Activated T-cell treated with anti-CD3 and anti-CD28 coated beads, Interleukin-2, amount 50 U/mL, for 24 hours (primary cell): ENCODE measurements around the gene IL5RA.

Experiments
- DNase-seq: peaks from one replicate; pipeline ENCODE4 v3.0.0-alpha.2; 2020
- H3K27ac Mint-ChIP-seq: 2 replicates; pipeline ENCODE4 v1.8.0; 2020; ENCODE audit warnings: mild to moderate bottlenecking, mixed read lengths
- H3K27me3 Mint-ChIP-seq: 2 replicates; pipeline ENCODE4 v1.8.0; 2020; ENCODE audit warnings: mixed read lengths
- H3K36me3 Mint-ChIP-seq: 2 replicates; pipeline ENCODE4 v1.8.0; 2020; ENCODE audit warnings: low read depth, mixed read lengths
- H3K4me1 Mint-ChIP-seq: 2 replicates; pipeline ENCODE4 v1.8.0; 2020; ENCODE audit warnings: low read depth, mixed read lengths
- H3K4me3 Mint-ChIP-seq: 2 replicates; pipeline ENCODE4 v1.8.0; 2020; ENCODE audit warnings: mild to moderate bottlenecking, moderate library complexity, mixed read lengths
- H3K9me3 Mint-ChIP-seq: 2 replicates; pipeline ENCODE4 v1.8.0; 2020; ENCODE audit warnings: mixed read lengths

IL5RA gene

GRCh38 chr3:3065876-3066275 lies 44.3 kb downstream of the IL5RA start:
- H3K27ac Mint-ChIP-seq, result no peak overlapping the region
- H3K27me3 Mint-ChIP-seq, result no peaks in the 10 kb centered on the region
- H3K9me3 Mint-ChIP-seq, result no peaks in the 10 kb centered on the region
- DNase-seq, result no peak
- no peaks in the 10 kb centered on the region for H3K4me1 Mint-ChIP-seq
- H3K36me3 Mint-ChIP-seq, result no peaks in the 10 kb centered on the region
- H3K4me3 Mint-ChIP-seq, result no peak overlapping the region

DNA sequence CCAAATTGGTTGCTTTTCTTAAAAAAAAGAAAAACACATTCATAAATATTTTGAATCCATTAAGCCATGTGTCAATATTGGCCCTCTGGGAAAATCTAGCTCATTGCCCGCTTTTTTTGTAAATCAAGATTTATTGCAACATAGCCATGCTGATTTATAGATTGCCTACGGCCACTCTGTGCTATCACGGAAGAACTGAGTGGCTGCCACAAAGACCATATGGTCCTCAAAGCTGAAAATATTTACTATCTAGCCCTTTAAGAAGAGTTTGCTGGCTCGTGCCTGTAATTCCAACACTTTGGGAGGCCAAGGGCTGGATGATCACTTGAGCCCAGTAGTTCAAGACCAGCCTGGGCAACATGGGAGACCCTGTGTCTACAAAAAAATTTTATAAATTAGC lies 45.9 kb downstream of the IL5RA start:
- Mint-ChIP-seq H3K27ac (no peak overlapping the region), H3K4me3 (no peak overlapping the region), H3K27me3 (no peaks in the 10 kb centered on the region), H3K36me3 (no peaks in the 10 kb centered on the region), H3K4me1 (no peaks in the 10 kb centered on the region), H3K9me3 (no peaks in the 10 kb centered on the region)
- DNase-seq, result no peak

DNA sequence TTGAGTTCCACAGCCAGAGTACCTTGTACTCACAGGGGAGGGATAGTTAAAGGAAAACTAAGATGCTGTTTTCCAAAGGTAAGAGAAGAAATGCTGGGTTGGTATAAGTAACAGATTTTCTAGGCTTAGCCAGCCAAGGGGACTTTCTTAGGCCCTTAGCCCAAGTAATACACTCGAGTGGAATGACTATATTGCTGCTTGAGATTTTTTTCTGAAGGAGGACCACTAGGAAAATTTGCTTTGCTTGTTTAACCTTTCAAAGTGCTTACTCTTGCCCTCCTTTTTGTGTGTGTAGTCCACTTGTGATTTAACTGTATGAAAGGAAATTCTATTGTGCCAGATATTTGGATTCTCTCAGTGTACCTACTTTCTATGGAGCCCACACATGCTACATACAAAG lies 50.5 kb downstream of the IL5RA start:
- Mint-ChIP-seq H3K27me3 (no peaks in the 10 kb centered on the region), H3K36me3 (no peaks in the 10 kb centered on the region), H3K4me3 (no peak overlapping the region), H3K9me3 (no peaks in the 10 kb centered on the region), H3K27ac (no peak overlapping the region), H3K4me1 (no peaks in the 10 kb centered on the region)
- no peak for DNase-seq

DNA sequence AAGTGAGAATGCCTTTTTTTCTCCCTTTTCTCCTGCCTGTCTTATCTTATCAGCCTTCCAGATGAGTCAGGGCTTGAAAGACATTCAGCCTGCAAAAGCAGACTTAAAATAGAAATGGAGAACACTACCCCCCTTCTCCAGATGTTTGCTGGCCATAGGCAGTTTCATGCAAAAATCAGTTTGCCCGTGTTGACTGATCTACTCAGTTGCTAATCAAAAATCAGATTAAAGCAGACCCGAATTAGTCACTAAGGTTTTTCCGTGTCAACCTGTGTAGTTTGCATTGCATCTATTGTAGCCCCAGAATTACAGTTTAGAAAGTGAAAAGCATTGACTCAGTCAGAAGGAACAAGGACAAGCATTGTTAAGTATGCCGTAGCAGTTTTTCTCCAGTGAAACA lies 56.2 kb downstream of the IL5RA start:
- H3K27me3 Mint-ChIP-seq, result no peaks in the 10 kb centered on the region
- no peak overlapping the region for H3K4me3 Mint-ChIP-seq
- H3K36me3 Mint-ChIP-seq, result no peaks in the 10 kb centered on the region
- H3K27ac Mint-ChIP-seq, result no peak overlapping the region
- H3K4me1 Mint-ChIP-seq, result peaks cover 5% of the 10 kb centered on the region
- no peaks in the 10 kb centered on the region for H3K9me3 Mint-ChIP-seq
- DNase-seq, result no peak

GRCh38 chr3:3038201-3038991 lies 71.8 kb downstream of the IL5RA start:
- Mint-ChIP-seq H3K4me1 (no peaks in the 10 kb centered on the region), H3K9me3 (no peaks in the 10 kb centered on the region), H3K4me3 (no peak overlapping the region), H3K27me3 (no peaks in the 10 kb centered on the region), H3K36me3 (no peaks in the 10 kb centered on the region), H3K27ac (no peak overlapping the region)
- no peak for DNase-seq

- no peaks in the 10 kb centered on the region for H3K36me3 Mint-ChIP-seq
- no peak for DNase-seq
- no peaks in the 10 kb centered on the region for H3K9me3 Mint-ChIP-seq
- H3K4me3 Mint-ChIP-seq, result no peak overlapping the region
- H3K4me1 Mint-ChIP-seq, result no peaks in the 10 kb centered on the region
- no peaks in the 10 kb centered on the region for H3K27me3 Mint-ChIP-seq
- H3K27ac Mint-ChIP-seq, result no peak overlapping the region
Measured at GRCh38 chr3:3037156-3037555, 73.0 kb downstream of the IL5RA start.

DNA sequence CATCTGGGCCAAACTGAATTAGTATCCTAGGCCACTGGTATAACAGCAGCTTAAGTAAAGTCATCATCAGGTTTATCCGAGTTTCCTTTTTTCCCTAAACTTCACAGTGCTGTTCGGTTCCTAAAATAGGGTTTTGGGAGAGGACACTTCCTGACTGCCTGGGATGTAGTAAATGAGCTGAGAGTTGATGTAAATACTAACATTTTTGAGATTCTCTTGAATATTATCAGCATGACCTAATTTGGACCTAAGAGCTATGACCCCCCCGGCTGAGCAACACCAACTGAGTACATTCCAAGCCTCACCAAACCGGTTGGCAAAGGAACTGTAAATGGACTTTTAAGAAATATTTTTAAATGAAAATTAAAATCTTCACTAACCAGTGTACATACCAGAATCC lies 78.8 kb downstream of the IL5RA start:
- no peak overlapping the region for H3K4me3 Mint-ChIP-seq
- no peaks in the 10 kb centered on the region for H3K27me3 Mint-ChIP-seq
- H3K27ac Mint-ChIP-seq, result no peak overlapping the region
- DNase-seq, result no peak
- no peaks in the 10 kb centered on the region for H3K36me3 Mint-ChIP-seq
- H3K9me3 Mint-ChIP-seq, result no peaks in the 10 kb centered on the region
- peaks cover 16% of the 10 kb centered on the region for H3K4me1 Mint-ChIP-seq

DNA sequence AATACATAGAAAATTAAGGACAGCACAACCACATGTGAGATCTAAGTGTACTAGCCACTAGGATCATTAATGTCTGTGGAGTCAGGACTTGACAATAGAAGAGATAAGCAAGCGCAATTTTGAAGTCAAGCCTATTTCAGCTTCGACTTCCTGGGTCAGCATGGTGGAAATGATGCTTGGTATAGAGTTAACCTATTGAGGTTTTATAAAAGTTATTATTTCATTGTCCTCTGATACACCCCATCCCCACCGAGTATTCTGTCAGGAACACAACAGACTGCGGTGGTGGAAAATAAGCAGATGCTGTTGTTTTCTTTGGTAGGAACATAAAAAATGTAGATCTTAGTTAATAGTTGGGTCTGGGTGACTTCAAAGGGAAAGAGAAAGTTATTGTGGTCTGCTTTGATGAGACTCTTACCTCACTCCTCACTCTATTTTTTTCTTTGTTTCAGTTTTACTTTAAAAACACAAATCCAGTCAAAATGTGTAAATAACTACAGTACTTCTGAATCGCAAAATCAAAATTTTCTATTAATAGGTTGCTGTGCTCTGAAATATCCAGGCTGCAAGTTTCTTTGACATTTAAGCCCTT lies 82.1 kb downstream of the IL5RA start:
- H3K27ac Mint-ChIP-seq, result no peak overlapping the region
- H3K36me3 Mint-ChIP-seq, result no peaks in the 10 kb centered on the region
- H3K9me3 Mint-ChIP-seq, result no peaks in the 10 kb centered on the region
- no peak for DNase-seq
- H3K4me3 Mint-ChIP-seq, result peak overlapping the region; percentile 6
- H3K27me3 Mint-ChIP-seq, result peaks cover 6% of the 10 kb centered on the region
- H3K4me1 Mint-ChIP-seq, result peaks cover 16% of the 10 kb centered on the region

DNA sequence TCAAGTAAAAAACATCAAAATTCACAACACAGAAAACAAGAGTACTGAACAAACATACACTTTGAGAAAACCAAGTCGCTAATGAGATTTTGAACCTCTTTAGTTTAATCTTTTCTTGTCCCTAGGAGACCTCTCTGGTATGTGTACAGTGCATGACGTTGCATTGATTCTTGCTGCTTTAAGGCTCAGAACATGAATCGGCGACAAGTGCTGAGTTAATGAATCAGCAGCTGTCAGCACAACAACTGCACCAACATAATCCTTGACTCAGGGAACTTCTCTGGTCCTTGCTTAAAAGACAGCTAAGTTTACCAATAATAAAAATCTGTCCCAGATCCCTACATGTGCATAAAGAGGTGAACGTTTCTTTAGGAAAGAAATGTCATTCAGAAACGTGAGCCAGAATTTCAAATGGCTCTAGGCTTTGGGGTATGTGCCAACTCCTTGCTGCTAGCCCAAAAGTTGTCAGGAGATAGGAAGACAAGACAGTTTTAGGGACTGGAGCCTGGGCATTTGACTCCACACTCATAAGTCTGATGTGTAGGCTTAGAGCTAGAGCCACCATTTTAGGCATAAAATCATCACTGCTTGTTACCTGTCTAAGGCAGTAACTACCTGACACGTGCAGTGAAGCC lies 86.9 kb downstream of the IL5RA start:
- no peak overlapping the region for H3K27ac Mint-ChIP-seq
- H3K36me3 Mint-ChIP-seq, result no peaks in the 10 kb centered on the region

GRCh38 chr3:3020209-3020608 lies 90.0 kb downstream of the IL5RA start:
- no peaks in the 10 kb centered on the region for H3K9me3 Mint-ChIP-seq
- peaks cover 32% of the 10 kb centered on the region for H3K27me3 Mint-ChIP-seq
- H3K4me3 Mint-ChIP-seq, result no peak overlapping the region
- DNase-seq, result no peak
- H3K27ac Mint-ChIP-seq, result no peak overlapping the region
- no peaks in the 10 kb centered on the region for H3K4me1 Mint-ChIP-seq
- H3K36me3 Mint-ChIP-seq, result no peaks in the 10 kb centered on the region

More for the DNA sequence above, 86.9 kb downstream of the IL5RA start:
- Mint-ChIP-seq H3K4me3 (no peak overlapping the region), H3K27me3 (peaks cover 20% of the 10 kb centered on the region), H3K4me1 (peaks cover 9% of the 10 kb centered on the region), H3K9me3 (no peaks in the 10 kb centered on the region)
- DNase-seq, result no peak
